ENCODE data around the gene RRP36.

RRP36 gene

GRCh38 chr6:43078691-43079090 is 57.3 kb downstream of the RRP36 start:
- no peak for TF ChIP-seq CTCF (IDR thresholded peaks at IDR 0.05; ENCODE audit: borderline replicate concordance, insufficient read depth, low read depth, low read length)
- H3K4me3 ChIP-seq (ENCODE audit: low read depth, low read length), result no peak overlapping the region

All from GM12875 (cell line).